Tibial nerve (tissue), 3 donors: ENCODE results near the gene ABHD5.

Source experiments
- CTCF ChIP-seq, 5 experiments: fragments of 200-600 bp in 3 of 5; fragments of 450-650 bp in 2 of 5; sonication (generic) in 3 of 5; IDR thresholded peaks; one replicate each; pipeline ENCODE4 v1.5.1; 2016 to 2019; ENCODE audit warnings: antibody characterized with exemption in 5 of 5, mild to moderate bottlenecking in 3 of 5, moderate library complexity in 2 of 5
- POLR2A ChIP-seq, 2 donors: fragments of 450-650 bp; IDR thresholded peaks; one replicate each; pipeline ENCODE4 v1.6.1; 2017; ENCODE audit warnings: antibody characterized with exemption in 2 of 2, mild to moderate bottlenecking in 2 of 2, moderate library complexity in 2 of 2

- TF ChIP-seq CTCF (IDR thresholded peaks at IDR 0.05) (no peak), POLR2A (IDR thresholded peaks at IDR 0.05) (no peak)
Measured at GRCh38 chr3:43732747-43733425, 42.1 kb downstream of the ABHD5 start.
